HG03565 (cell line): ENCODE results near the gene CENATAC.
"Not testable (repeated sequence)": the region's sequence is repeated elsewhere in the genome, so short reads cannot be mapped to it uniquely, and the experiment has no call there.

Source experiments
- ATAC-seq: cut with Tn5 transposase; IDR thresholded peaks from one replicate; pipeline ENCODE4 v1.9.1; 2021; ENCODE audit warnings: mild to moderate bottlenecking, moderate library complexity; ENCODE audit not compliant: unreplicated experiment

Gene CENATAC

DNA sequence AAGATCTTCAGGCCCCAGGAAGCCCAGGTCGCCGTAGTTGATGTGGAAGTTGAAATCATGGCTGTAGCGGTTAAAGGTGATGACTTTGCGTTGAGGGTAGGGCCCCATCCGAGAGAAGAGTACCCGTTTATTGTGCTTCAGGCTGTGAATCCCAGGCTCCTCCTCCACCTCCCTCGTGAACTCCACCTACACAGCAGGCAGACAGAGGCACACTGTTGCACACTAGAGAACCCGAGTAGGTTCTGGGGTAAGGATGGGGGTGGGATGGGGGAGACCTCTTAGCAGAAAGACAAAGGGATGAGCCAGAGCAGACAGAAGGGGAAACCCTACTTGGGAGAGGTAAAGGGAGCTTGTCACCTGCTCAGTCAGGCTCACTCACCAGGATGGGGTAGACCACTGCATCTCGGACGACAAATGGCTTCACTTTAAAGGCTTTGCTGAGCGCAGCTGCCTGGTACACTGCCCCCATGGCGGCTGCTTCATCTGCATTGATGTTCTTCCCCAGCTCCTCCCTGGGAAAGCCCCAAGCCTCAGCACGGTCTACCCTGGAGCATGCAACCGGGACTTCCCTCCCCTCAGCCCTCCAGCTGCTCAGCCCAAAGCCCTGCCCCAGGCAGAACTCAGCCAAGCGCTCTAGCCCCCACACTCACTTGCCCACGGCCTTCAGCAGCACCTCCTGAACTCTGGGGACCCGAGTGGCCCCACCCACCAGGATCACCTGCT lies 53.7 kb downstream of the CENATAC start:
- ATAC-seq: no peak

DNA sequence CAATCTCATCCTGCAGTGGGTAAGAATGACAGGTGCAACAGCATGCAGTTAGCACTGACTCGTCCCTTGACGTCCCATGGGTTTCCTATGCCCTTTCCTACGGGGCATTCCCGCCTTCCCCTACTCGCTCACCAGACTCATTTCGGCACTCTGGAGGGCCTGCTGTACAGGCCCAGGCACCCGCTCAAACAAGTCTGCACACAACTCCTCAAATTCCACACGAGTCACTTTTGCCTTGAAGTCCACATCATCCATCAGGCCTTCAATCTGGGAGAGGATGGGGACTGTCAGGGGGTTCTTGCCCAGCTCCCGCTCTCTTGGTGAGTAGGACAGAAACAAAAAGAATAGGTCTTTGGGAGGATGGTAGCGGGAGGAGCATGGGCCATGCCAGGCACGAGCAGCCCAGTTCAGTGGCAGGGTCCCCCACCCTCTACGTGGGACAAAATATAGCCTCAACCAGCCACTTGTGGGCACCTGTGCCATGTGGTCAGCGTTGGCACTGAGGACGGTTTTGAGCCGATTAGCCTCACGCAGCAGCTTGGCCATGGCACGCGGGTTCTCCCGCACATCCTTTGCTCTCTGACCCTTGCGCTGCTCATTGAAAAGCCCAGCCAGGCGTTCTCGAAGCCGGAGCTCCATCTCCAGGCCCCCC lies 54.4 kb downstream of the CENATAC start:
- no peak for ATAC-seq

DNA sequence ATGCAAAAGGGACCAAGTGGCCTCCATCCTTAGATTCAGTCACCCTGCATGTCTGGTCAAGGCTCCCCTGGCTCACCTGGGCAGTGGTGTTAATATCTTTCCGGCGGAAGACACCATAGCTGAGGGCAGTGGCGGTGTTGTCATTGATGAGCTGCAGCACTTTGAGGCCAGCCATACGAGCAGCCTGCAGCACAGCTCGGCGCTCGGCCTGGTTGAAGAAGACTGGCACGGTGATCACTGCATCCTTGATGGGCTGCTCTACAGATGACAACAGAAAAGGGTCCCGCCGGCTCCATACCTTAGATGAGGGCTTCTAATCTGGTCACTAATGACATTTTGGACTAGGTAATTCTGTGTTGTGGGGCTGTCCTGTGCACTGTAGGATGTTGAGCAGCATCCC lies 56.5 kb downstream of the CENATAC start:
- no peak for ATAC-seq

DNA sequence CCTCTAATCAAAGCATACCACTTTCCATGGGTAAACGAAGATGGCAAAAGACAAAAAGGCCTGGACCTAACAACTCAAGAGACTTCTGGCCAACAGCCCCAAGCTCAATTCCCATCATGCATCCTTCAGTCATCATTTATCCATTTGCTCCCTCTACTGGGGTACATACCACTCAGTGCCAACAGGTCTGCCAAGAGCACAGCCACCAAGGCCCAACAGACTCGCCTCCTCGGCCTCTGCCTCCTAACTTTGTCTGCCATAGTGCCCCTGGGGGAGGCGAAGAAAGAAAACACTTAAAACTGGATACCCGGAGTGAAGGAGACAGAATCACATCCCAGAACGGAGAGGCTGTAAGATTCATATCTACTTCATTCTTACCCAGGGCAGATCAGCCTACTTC lies 58.0 kb downstream of the CENATAC start:
- ATAC-seq: no peak

DNA sequence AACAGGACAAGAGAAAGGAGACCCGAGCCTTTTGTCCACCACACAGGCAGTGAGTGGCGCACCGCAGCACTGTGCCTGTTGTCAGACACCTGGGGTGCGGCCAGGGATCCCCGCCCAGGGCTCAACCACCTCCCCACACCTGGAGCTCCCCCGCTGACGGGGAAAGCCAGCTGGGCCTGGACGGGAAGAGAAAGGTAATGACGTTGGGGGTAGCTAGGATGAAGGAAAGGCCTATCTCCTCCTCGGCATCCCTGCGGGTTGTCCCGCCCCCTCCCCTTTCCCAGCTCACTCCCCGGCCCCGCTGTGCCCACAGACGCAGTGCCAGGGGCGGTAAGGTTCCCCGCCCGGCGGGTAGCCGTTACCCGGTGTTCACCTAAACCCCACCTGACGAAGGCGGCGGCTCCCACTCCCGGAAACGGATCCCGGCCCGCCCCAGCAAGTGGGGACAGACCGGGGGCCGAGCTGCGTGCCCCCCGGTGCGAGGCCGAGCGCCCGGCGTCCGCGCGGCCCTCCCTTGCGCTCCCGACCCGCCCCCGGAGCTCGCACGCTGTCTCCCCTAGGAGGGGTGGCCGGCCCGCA lies 58.6 kb downstream of the CENATAC start:
- ATAC-seq: peak; percentile 2

DNA sequence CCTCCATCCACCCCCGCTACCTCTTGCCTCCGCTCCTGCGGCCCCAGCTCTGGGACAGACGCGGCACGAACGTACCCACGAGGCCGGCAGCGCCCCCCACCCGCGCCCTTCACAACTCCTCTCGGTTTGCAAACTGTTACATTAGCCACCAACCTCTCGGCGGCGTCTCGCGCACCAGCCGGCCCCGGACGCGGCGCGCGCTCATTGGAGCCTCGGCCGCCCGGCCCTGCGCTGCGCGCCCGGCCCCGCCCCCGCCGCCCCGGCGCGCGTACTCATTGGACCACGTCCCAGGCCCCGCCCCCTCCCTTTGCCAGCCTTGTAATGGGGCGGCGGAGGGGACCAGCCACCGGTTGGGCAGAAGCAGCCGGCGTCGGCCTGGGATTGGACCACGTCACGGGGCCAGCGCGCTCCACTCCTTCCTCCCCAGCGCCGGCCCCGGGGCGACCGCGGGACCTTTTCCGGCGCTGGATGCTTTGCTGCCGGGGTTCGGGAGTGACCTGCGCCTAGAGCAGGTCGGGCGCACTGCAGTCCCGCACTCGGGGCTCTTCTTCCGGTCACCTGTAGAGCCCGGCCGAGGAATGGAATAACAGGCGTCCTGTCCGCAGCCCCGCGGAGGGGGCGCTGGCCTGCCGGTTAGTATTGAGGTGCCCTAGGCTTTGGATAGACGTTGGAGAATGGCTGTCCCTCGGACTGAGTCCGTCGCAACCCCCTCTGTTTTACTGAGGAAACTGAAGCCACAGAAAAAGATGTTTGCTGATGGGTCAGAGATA lies 59.2 kb downstream of the CENATAC start, which contains the start of gene HYOU1:
Gene HYOU1 (minus strand): TSS at position 206 of the 770 bp plus-strand sequence. CDS start 1,045 bp downstream, outside the sequence.
- peak; percentile 81 for ATAC-seq

DNA sequence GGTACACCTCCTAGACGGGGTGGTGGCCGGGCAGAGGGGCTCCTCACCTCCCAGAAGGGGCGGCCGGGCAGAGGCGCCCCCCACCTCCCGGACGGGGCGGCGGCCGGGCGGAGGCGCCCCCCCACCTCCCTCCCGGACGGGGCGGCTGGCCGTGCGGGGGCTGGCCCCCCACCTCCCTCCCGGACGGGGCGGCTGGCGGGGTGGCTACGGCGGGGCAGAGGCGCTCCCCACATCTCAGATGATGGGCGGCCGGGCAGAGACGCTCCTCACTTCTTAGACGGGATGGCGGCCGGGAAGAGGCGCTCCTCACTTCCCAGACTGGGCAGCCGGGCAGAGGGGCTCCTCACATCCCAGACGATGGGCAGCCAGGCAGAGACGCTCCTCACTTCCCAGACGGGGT lies 61.2 kb downstream of the CENATAC start:
- not testable (repeated sequence) for ATAC-seq

DNA sequence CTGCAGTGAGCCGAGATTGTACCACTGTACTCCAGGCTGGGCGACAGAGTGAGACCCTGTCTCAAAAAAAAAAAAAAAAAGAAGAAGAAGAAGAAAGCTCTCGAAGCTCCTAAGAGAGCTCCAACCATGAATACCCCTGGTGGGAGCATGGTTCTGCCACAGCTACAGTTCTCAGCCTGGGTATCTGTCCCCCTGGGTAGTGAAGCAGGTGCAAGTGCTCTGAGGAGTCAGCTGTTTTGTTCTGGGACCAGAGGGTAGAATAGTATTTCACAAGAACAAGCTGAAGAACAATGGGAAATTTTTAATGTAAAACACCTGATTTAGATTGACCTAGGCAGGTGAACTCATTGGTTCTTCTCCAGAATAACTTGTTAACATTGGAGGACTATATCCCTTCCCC lies 63.3 kb downstream of the CENATAC start:
- no peak for ATAC-seq

DNA sequence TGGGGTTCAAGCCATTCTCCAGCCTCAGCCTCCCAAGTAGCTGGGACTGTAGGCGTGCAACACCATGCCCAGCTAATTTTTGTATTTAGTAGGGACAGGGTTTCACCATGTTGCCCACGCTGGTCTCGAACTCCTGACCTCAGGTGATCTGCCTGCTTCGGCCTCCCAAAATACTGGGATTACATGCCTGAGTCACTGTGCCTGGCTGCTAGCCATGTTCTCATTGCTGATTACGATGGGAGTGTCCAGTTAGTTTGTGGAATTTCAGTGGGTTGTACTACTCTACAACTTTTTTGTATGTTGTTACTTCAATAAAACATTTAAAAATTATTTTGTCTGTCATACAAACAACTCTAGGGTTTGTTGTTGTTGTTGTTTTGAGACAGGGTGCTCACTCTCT lies 64.8 kb downstream of the CENATAC start:
- no peak for ATAC-seq

DNA sequence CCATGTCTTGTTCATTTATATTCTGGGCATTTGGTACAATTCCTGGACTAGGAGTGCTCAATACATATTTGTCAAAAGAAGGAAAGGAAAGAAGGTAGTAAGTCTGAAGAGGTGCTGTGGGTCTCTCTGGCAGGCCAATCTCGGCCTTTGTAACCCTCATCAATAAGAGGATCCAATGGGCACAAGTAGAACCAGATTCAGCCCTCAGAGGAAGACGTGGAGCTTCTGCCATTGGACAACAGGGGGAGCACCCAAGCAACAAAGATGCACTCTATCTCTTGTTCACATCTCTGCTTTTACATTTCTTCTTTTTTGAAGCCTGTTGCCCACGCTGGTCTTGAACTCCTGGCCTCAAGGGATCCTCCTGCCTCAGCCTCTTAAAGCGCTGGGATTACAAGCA lies 67.4 kb downstream of the CENATAC start:
- ATAC-seq: no peak
